ENCODE data around the gene ANKRD30A.
"Not testable (repeated sequence)": the region's sequence is repeated elsewhere in the genome, so short reads cannot be mapped to it uniquely, and the experiment has no call there.

The ANKRD30A gene

GRCh38 chr10:37225163-37225562, 99.8 kb downstream of the ANKRD30A start:
- H3K4me3 ChIP-seq (ENCODE audit: low read length) = no peak overlapping the region
- no peak for TF ChIP-seq CTCF (conservative IDR thresholded peaks at IDR 0.05; ENCODE audit: low read length)
- DNase-seq (ENCODE audit: low read depth) = no peak

- DNase-seq (ENCODE audit: low read depth) = no peak
- TF ChIP-seq CTCF (conservative IDR thresholded peaks at IDR 0.05; ENCODE audit: low read length) = no peak
- no peak overlapping the region for H3K4me3 ChIP-seq (ENCODE audit: low read length)
Observed at GRCh38 chr10:37226524-37226923, 101.1 kb downstream of the ANKRD30A start.

GRCh38 chr10:37234692-37235091, 109.3 kb downstream of the ANKRD30A start:
- no peak overlapping the region for H3K4me3 ChIP-seq (ENCODE audit: low read length)
- no peak for DNase-seq (ENCODE audit: low read depth)
- TF ChIP-seq CTCF (conservative IDR thresholded peaks at IDR 0.05; ENCODE audit: low read length) = no peak

- no peak overlapping the region for H3K4me3 ChIP-seq (ENCODE audit: low read length)
- DNase-seq (ENCODE audit: low read depth) = no peak
Observed at GRCh38 chr10:37236093-37236492, 110.7 kb downstream of the ANKRD30A start.

GRCh38 chr10:37240223-37240622, 114.8 kb downstream of the ANKRD30A start:
- DNase-seq (ENCODE audit: low read depth) = no peak
- no peak for TF ChIP-seq CTCF (conservative IDR thresholded peaks at IDR 0.05; ENCODE audit: low read length)

More at GRCh38 chr10:37236093-37236492, 110.7 kb downstream of the ANKRD30A start:
- TF ChIP-seq CTCF (conservative IDR thresholded peaks at IDR 0.05; ENCODE audit: low read length) = no peak

GRCh38 chr10:37246637-37247036, 121.2 kb downstream of the ANKRD30A start:
- DNase-seq (ENCODE audit: low read depth) = no peak
- no peak for TF ChIP-seq CTCF (conservative IDR thresholded peaks at IDR 0.05; ENCODE audit: low read length)
- no peak overlapping the region for H3K4me3 ChIP-seq (ENCODE audit: low read length)

More at GRCh38 chr10:37240223-37240622, 114.8 kb downstream of the ANKRD30A start:
- H3K4me3 ChIP-seq (ENCODE audit: low read length) = no peak overlapping the region

GRCh38 chr10:37255837-37256236, 130.4 kb downstream of the ANKRD30A start:
- not testable (repeated sequence) for H3K4me3 ChIP-seq (ENCODE audit: low read length); DNase-seq (ENCODE audit: low read depth)

GRCh38 chr10:37263304-37263703, 137.9 kb downstream of the ANKRD30A start:
- no peak overlapping the region for H3K4me3 ChIP-seq (ENCODE audit: low read length)
- no peak for TF ChIP-seq CTCF (conservative IDR thresholded peaks at IDR 0.05; ENCODE audit: low read length)
- DNase-seq (ENCODE audit: low read depth) = no peak

All from AG10803 (cell line).